ENCODE measurements around the gene LRRC4B.

Gene LRRC4B

DNA sequence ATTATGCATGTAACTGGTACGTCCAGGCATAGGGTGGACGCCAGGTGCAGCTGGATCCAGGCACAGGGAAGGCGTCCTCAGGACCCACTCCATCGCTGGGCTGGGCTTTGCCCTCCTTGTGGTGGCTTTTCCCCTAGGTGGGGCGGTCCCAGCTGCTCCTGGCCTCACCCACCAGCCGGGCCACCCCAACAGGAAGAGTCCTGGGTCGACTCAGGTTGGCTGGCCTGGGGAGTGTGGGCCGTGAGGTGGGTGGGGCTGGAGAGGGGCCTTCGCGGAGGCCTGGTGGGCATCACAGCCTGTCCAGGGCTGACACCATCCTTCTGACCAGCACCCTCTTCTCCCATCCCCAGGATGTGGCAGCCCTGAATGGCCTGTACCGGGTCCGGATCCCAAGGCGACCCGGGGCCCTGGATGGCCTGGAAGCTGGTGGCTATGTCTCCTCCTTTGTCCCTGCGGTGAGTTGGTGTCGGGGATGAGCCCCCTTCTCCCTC is 88.4 kb downstream of the LRRC4B start:
- H3K27me3 ChIP-seq: no peaks in the 10 kb centered on the region
- peaks cover 8 to 13% of the 10 kb centered on the region in 2 experiments for H3K4me1 ChIP-seq (ENCODE audit: control insufficient read depth in 1 of 2, insufficient read depth in 1 of 2, low read depth in 1 of 2, low read length in 1 of 2)
- peaks cover 50% of the 10 kb centered on the region for H3K36me3 ChIP-seq
- H3K4me3 ChIP-seq (ENCODE audit: low read depth in 1 of 2, low read length in 1 of 2): no peak overlapping the region
- TF ChIP-seq, protein P1, sequence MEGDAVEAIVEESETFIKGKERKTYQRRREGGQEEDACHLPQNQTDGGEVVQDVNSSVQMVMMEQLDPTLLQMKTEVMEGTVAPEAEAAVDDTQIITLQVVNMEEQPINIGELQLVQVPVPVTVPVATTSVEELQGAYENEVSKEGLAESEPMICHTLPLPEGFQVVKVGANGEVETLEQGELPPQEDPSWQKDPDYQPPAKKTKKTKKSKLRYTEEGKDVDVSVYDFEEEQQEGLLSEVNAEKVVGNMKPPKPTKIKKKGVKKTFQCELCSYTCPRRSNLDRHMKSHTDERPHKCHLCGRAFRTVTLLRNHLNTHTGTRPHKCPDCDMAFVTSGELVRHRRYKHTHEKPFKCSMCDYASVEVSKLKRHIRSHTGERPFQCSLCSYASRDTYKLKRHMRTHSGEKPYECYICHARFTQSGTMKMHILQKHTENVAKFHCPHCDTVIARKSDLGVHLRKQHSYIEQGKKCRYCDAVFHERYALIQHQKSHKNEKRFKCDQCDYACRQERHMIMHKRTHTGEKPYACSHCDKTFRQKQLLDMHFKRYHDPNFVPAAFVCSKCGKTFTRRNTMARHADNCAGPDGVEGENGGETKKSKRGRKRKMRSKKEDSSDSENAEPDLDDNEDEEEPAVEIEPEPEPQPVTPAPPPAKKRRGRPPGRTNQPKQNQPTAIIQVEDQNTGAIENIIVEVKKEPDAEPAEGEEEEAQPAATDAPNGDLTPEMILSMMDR (IDR thresholded peaks at IDR 0.05): no peak
- H3K27ac ChIP-seq: no peak overlapping the region
- no peaks in the 10 kb centered on the region for H3K9me3 ChIP-seq

- no peak overlapping the region for H3K4me3 ChIP-seq (ENCODE audit: low read depth in 1 of 2, low read length in 1 of 2)
- peaks cover 8 to 13% of the 10 kb centered on the region in 2 experiments for H3K4me1 ChIP-seq (ENCODE audit: control insufficient read depth in 1 of 2, insufficient read depth in 1 of 2, low read depth in 1 of 2, low read length in 1 of 2)
- no peaks in the 10 kb centered on the region for H3K27me3 ChIP-seq
- no peak overlapping the region for H3K27ac ChIP-seq
- TF ChIP-seq, protein P1 (IDR thresholded peaks at IDR 0.05): no peak
- H3K9me3 ChIP-seq: no peaks in the 10 kb centered on the region
- H3K36me3 ChIP-seq: peaks cover 50% of the 10 kb centered on the region
Measured at GRCh38 chr19:50478901-50479715, 89.1 kb downstream of the LRRC4B start.

GRCh38 chr19:50477751-50478515 is 90.3 kb downstream of the LRRC4B start:
- H3K27me3 ChIP-seq: no peaks in the 10 kb centered on the region
- TF ChIP-seq, protein P1 (IDR thresholded peaks at IDR 0.05): no peak
- peaks cover 42% of the 10 kb centered on the region for H3K36me3 ChIP-seq
- peaks cover 8 to 13% of the 10 kb centered on the region in 2 experiments for H3K4me1 ChIP-seq (ENCODE audit: control insufficient read depth in 1 of 2, insufficient read depth in 1 of 2, low read depth in 1 of 2, low read length in 1 of 2)
- H3K9me3 ChIP-seq: no peaks in the 10 kb centered on the region
- H3K27ac ChIP-seq: no peak overlapping the region
- no peak overlapping the region for H3K4me3 ChIP-seq (ENCODE audit: low read depth in 1 of 2, low read length in 1 of 2)

DNA sequence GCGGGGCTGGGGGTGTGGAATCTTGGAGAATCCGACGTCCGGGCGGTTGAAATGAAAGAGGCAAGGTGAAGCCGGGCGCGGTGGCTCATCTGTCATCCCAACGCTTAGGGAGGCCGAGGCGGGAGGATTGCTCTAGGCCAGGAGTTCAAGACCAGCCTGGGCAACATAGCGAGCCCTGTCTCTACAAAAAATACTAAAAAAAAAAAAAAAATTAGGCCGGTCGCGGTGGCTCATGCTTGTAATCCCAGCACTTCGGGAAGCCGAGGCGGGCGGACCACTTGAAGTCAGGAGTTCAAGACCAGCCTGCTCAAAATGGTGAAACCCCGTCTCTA is 91.4 kb downstream of the LRRC4B start:
- TF ChIP-seq, protein P1 (IDR thresholded peaks at IDR 0.05): no peak
- Histone ChIP-seq H3K9me3 (no peaks in the 10 kb centered on the region), H3K36me3 (peaks cover 32% of the 10 kb centered on the region), H3K4me1 (ENCODE audit: control insufficient read depth in 1 of 2, insufficient read depth in 1 of 2, low read depth in 1 of 2, low read length in 1 of 2) (peaks cover 8 to 13% of the 10 kb centered on the region in 2 experiments), H3K27me3 (no peaks in the 10 kb centered on the region), H3K27ac (peak overlapping the region; percentile 75), H3K4me3 (ENCODE audit: low read depth in 1 of 2, low read length in 1 of 2) (peak overlapping the region; percentile 80 to 82)

- TF ChIP-seq, protein P1 (IDR thresholded peaks at IDR 0.05): no peak
- Histone ChIP-seq H3K27me3 (no peaks in the 10 kb centered on the region), H3K4me3 (ENCODE audit: low read depth in 1 of 2, low read length in 1 of 2) (peak within 1 kb of the TSS; percentile 80 to 82), H3K9me3 (no peaks in the 10 kb centered on the region), H3K27ac (peak within 1 kb of the TSS; percentile 75), H3K4me1 (ENCODE audit: control insufficient read depth in 1 of 2, insufficient read depth in 1 of 2, low read depth in 1 of 2, low read length in 1 of 2) (peaks cover 8 to 13% of the 10 kb centered on the region in 2 experiments), H3K36me3 (peaks cover 26% of the 10 kb centered on the region)
Measured at GRCh38 chr19:50476224-50476906, 91.9 kb downstream of the LRRC4B start, which contains the start of the genes EMC10 and GARIN5A. Gene EMC10 (plus strand): TSS chr19:50476507. CDS start chr19:50476545, 38 bp downstream. Gene GARIN5A (minus strand): TSS chr19:50476848. CDS start chr19:50476388, 460 bp downstream.

Measured in neutrophil (primary cell).